GM12878 (cell line): ENCODE measurements around the gene STXBP1. TPM values are rescaled to one million over a fixed set of nuclear protein-coding genes. Genes with fewer than 3 reads are reported as not detected.

Source experiments
- ATAC-seq: fragments of 200-7000 bp; cut with Tn5 transposase; 3 replicates; pipeline ENCODE4 v1.9.1; 2020; ENCODE audit warnings: mild to moderate bottlenecking, moderate library complexity
- BruUV-seq: library from RNA; stranded (reverse); fragments of 400-500 nt; replicated peaks from 2 replicates; lab custom pipeline; 2021; lab: Mats Ljungman, UMichigan
- CTCF ChIA-PET: fragments of 300-600 bp; sonication (Branson Sonifier 250); formaldehyde crosslinking; extraction: SDS; loops from one replicate; lab custom pipeline; 2021; ENCODE audit warnings: inconsistent platforms; lab: Yijun Ruan, JAX
- POLR2A ChIA-PET: fragments of 350-600 bp; formaldehyde crosslinking; extraction: SDS; loops from one replicate; lab custom pipeline; 2021; ENCODE audit warnings: inconsistent platforms; lab: Charles Lee
- RAD21 ChIA-PET: fragments of 300-600 bp; sonication (Branson Sonifier 250); formaldehyde crosslinking; loops from one replicate; lab custom pipeline; 2023; ENCODE audit warnings: antibody characterized with exemption; ENCODE audit not compliant: unreplicated experiment; lab: Charles Lee
- SMC1A ChIA-PET: fragments of 300-600 bp; sonication (Branson Sonifier 250); formaldehyde crosslinking; loops from one replicate; lab custom pipeline; 2023; ENCODE audit not compliant: unreplicated experiment, uncharacterized antibody; lab: Charles Lee
- DNase-seq: peaks from one replicate; pipeline ENCODE4 v3.0.0-alpha.2; 2011; ENCODE audit warnings: low read depth, low spot score
- FAIRE-seq: peaks from 3 replicates; lab custom pipeline; 2011; peaks lifted over from hg19 to GRCh38; lab: Jason Lieb, UNC
- H2AFZ ChIP-seq: 2 replicates; pipeline ENCODE4 v1.6.0; 2011; ENCODE audit warnings: low read depth, low read length, control low read depth; ENCODE audit not compliant: control insufficient read depth
- H3K27ac ChIP-seq: 2 replicates; pipeline ENCODE4 v1.5.1; 2011; ENCODE audit warnings: control low read depth; ENCODE audit not compliant: control insufficient read depth, insufficient read depth
- H3K27me3 ChIP-seq, 2 experiments: replicated peaks in 1 of 2; 2 replicates each; pipeline versions ENCODE4 v1.6.0 to v1.6.1; 2011; ENCODE audit warnings: low read length in 1 of 2; ENCODE audit not compliant: control insufficient read depth in 2 of 2, insufficient read depth in 2 of 2
- H3K36me3 ChIP-seq, 2 experiments: 2 replicates each; pipeline ENCODE4 v1.5.1; 2011; ENCODE audit warnings: low read length in 1 of 2; ENCODE audit not compliant: control insufficient read depth in 2 of 2, insufficient read depth in 2 of 2
- H3K4me1 ChIP-seq: 2 replicates; pipeline ENCODE4 v1.6.1; 2011; ENCODE audit warnings: mild to moderate bottlenecking, low read length, moderate library complexity, mixed read lengths; ENCODE audit not compliant: control insufficient read depth, insufficient read depth
- H3K4me2 ChIP-seq: 2 replicates; pipeline ENCODE4 v1.6.0; 2011; ENCODE audit warnings: control low read depth; ENCODE audit not compliant: control insufficient read depth, insufficient read depth
- H3K4me3 ChIP-seq: fragments of 200-600 bp; sonication (generic); 2 replicates; pipeline ENCODE4 v1.5.1; 2016
- H3K79me2 ChIP-seq: 2 replicates; pipeline ENCODE4 v1.6.0; 2011; ENCODE audit warnings: low read length; ENCODE audit not compliant: control insufficient read depth, insufficient read depth
- H3K9ac ChIP-seq: 2 replicates; pipeline ENCODE4 v1.8.0; 2011; ENCODE audit warnings: low read length, control low read depth, mixed read lengths; ENCODE audit not compliant: control insufficient read depth, insufficient read depth
- H3K9me3 ChIP-seq: replicated peaks from 3 replicates; pipeline ENCODE4 v1.5.1; 2011; ENCODE audit warnings: mild to moderate bottlenecking, low read length; ENCODE audit not compliant: control insufficient read depth, insufficient read depth
- H4K20me1 ChIP-seq: 2 replicates; pipeline ENCODE4 v1.6.0; 2011; ENCODE audit not compliant: control insufficient read depth, insufficient read depth
- CBX3 ChIP-seq: fragments of 200-600 bp; sonication (generic); IDR thresholded peaks from 2 replicates; pipeline ENCODE4 v1.6.1; 2016; ENCODE audit warnings: low read depth, borderline replicate concordance
- CBX5 ChIP-seq: sonication (generic); IDR thresholded peaks from 2 replicates; pipeline ENCODE4 v1.6.1; 2016; ENCODE audit warnings: low read depth, moderate library complexity, mild to moderate bottlenecking, inconsistent platforms
- EED ChIP-seq: sonication (generic); IDR thresholded peaks from 2 replicates; pipeline ENCODE4 v1.6.1; 2016; ENCODE audit warnings: antibody characterized with exemption, low read depth
- ESRRA ChIP-seq: IDR thresholded peaks from 2 replicates; pipeline ENCODE4 v1.6.1; 2012; ENCODE audit warnings: mild to moderate bottlenecking, low read length, improper control_type of control experiment
- GATAD2B ChIP-seq: fragments of 450-650 bp; conservative IDR thresholded peaks from 2 replicates; pipeline ENCODE4 v1.6.1; 2017; ENCODE audit warnings: low read depth, mild to moderate bottlenecking, moderate library complexity
- IRF3 ChIP-seq: fragments of 450-650 bp; IDR thresholded peaks from 2 replicates; pipeline ENCODE4 v1.6.1; 2014; ENCODE audit warnings: mild to moderate bottlenecking
- IRF5 ChIP-seq: fragments of 450-650 bp; IDR thresholded peaks from 2 replicates; pipeline ENCODE4 v1.6.1; 2017; ENCODE audit warnings: borderline replicate concordance
- NBN ChIP-seq: fragments of 450-650 bp; IDR thresholded peaks from 2 replicates; pipeline ENCODE4 v1.6.1; 2016
- NR2C1 ChIP-seq: fragments of 450-650 bp; IDR thresholded peaks from 2 replicates; pipeline ENCODE4 v1.6.1; 2017; ENCODE audit warnings: antibody characterized with exemption, mild to moderate bottlenecking, moderate library complexity
- PKNOX1 ChIP-seq: fragments of 450-650 bp; IDR thresholded peaks from 2 replicates; pipeline ENCODE4 v1.6.1; 2016; ENCODE audit warnings: mild to moderate bottlenecking
- SKIL ChIP-seq: fragments of 450-650 bp; IDR thresholded peaks from 2 replicates; pipeline ENCODE4 v1.6.1; 2017; ENCODE audit warnings: mild to moderate bottlenecking, low read depth, inconsistent platforms; ENCODE audit not compliant: poor library complexity, severe bottlenecking
- SMAD5 ChIP-seq: IDR thresholded peaks from 2 replicates; pipeline ENCODE4 v1.6.1; 2016; ENCODE audit warnings: antibody characterized with exemption, low read depth
- STAT1 ChIP-seq: fragments of 450-650 bp; conservative IDR thresholded peaks from 2 replicates; pipeline ENCODE4 v1.6.1; 2014; ENCODE audit warnings: antibody characterized with exemption, mild to moderate bottlenecking
- USF2 ChIP-seq: IDR thresholded peaks from 2 replicates; pipeline ENCODE4 v1.6.1; 2011; ENCODE audit warnings: low read depth, low read length, improper control_type of control experiment, borderline replicate concordance
- ZBTB4 ChIP-seq: fragments of 450-650 bp; formaldehyde crosslinking; IDR thresholded peaks from 2 replicates; pipeline ENCODE4 v1.4.0; 2022; ENCODE audit warnings: mild to moderate bottlenecking, moderate library complexity
- whole genome bisulfite sequencing: methylation state at CpG from one replicate; pipeline ENCODE4 v1.1.6; 2016; ENCODE audit warnings: low lambda C conversion rate; ENCODE audit not compliant: insufficient replicate concordance, insufficient coverage; ENCODE audit errors: missing lambda C conversion rate; 5-methylcytosine and 5-hydroxymethylcytosine counted together
- in situ Hi-C: fragments of 300-500 bp; cut with MboI; formaldehyde crosslinking; loops from 9 replicates; pipeline ENCODE4 v1.14.3; 2018; ENCODE audit warnings: mixed read lengths
- intact Hi-C: fragments of 100-400 bp; cut with micrococcal nuclease; formaldehyde crosslinking; loops from one replicate; pipeline ENCODE4 v1.14.2; 2022; ENCODE audit not compliant: unreplicated experiment
- polyA plus RNA-seq, 11 experiments: library from polyadenylated mRNA; depleted of rRNA in 4 of 11; unstranded in 6 of 11; stranded (reverse) in 5 of 11; fragments of >200 nt; fragmentation: Nextera tagmentation in 4 of 11; fragmentation: Illumina TruSeq in 1 of 11; extraction: Ambion mirVana in 4 of 11; extraction: Trizol in 1 of 11; gene quantifications; 1 replicate in 1 of 11; 2 replicates in 10 of 11; pipeline versions ENCODE4 v1.2.1 to v1.2.3, GENCODE V29; 2011 to 2016; ENCODE audit warnings: inconsistent platforms in 2 of 11, missing spikeins in 2 of 11, low read depth in 1 of 11
- total RNA-seq, 4 experiments: library from RNA; depleted of rRNA in 3 of 4; stranded (reverse); fragments of >200 nt in 3 of 4; fragmentation: Illumina TruSeq in 1 of 4; extraction: Trizol in 1 of 4; gene quantifications; 2 replicates each; pipeline versions ENCODE4 v1.2.1 to v1.2.3, GENCODE V29; 2013 to 2021

The STXBP1 gene
- total and polyA plus RNA-seq, 10 of the 15 experiments (the other 5 are each of a cell fraction or from before 2014, with no cell fraction given) = 0.08 to 0.85 (median 0.31) TPM; not detected in 3

GRCh38 chr9:127603226-127603625, 8.9 kb upstream of the STXBP1 start:
- Histone ChIP-seq H3K4me2 (no peak overlapping the region), H3K27ac (no peak overlapping the region), H2AFZ (no peak overlapping the region), H3K9me3 (no peaks in the 10 kb centered on the region), H3K9ac (no peak overlapping the region), H3K4me3 (no peak overlapping the region), H3K79me2 (no peaks in the 10 kb centered on the region), H3K36me3 (no peaks in the 10 kb centered on the region), H3K27me3 (peaks cover 0 to 2% of the 10 kb centered on the region in 2 experiments; a peak in 1 of 4 replicates), H4K20me1 (no peaks in the 10 kb centered on the region), H3K4me1 (no peaks in the 10 kb centered on the region; the same call in 1 of the 2 replicates)
- SMC1A ChIA-PET = interaction anchor here (1.1 kb wide), 1 partner anchor 132 kb away, joined by 4 read pairs; the partner anchor contains the start of gene TOR2A
- DNase-seq = no peak
- BruUV-seq = no TSS peak
- no peak for ATAC-seq
- in situ Hi-C loops = no loop called here
- 12% methylated on average over 3 of the region's 3 CpGs for WGBS
- RAD21 ChIA-PET = interaction anchor here (1.3 kb wide), 1 partner anchor 16 kb away, joined by 3 read pairs; no protein-coding TSS in a partner anchor
- POLR2A ChIA-PET = no interaction called here
- intact Hi-C loops = no loop called here
- CTCF ChIA-PET = interaction anchor here (1.2 kb wide), 1 partner anchor 126 kb away, joined by 3 read pairs; no protein-coding TSS in a partner anchor
- no peak for FAIRE-seq
- TF ChIP-seq CBX3 (no peak), SKIL (no peak), NR2C1 (no peak), SMAD5 (no peak), ZBTB4 (CRISPR knock-in tag) (no peak), CBX5 (no peak), NBN (no peak), PKNOX1 (no peak), IRF3 (no peak), EED (no peak), IRF5 (no peak), STAT1 (no peak), USF2 (no peak), ESRRA (no peak), GATAD2B (no peak)
